Gastrocnemius medialis (tissue), 4 donors: Measurements from ENCODE around the gene LUZP1. TPM values are rescaled to one million over a fixed set of nuclear protein-coding genes. Genes with fewer than 3 reads are reported as not detected.
"Not testable (repeated sequence)": the region's sequence is repeated elsewhere in the genome, so short reads cannot be mapped to it uniquely, and the experiment has no call there.

ENCODE experiments used
- ATAC-seq, 2 donors: fragments of 150-250 bp; one replicate each; pipeline ENCODE4 v1.9.1; 2016
- DNase-seq, 2 donors: peaks; one replicate each; pipeline ENCODE4 v3.0.0-alpha.2; 2019
- H3K27ac ChIP-seq, 4 donors: fragments of 200-600 bp; sonication (generic); 1 replicate in 1 of 4; 2 replicates in 3 of 4; pipeline ENCODE4 v1.5.1; 2016 to 2018; ENCODE audit warnings: mild to moderate bottlenecking in 2 of 4, moderate library complexity in 1 of 4
- H3K27me3 ChIP-seq, 3 donors: fragments of 200-600 bp; sonication (generic) in 2 of 3; 1 replicate in 1 of 3; 2 replicates in 2 of 3; pipeline versions ENCODE4 v1.5.1 to v1.6.0; 2016 to 2019; ENCODE audit warnings: mild to moderate bottlenecking in 1 of 3, moderate library complexity in 1 of 3
- H3K36me3 ChIP-seq, 2 donors: fragments of 200-600 bp; sonication (generic) in 1 of 2; one replicate each; pipeline ENCODE4 v1.5.1; 2017 to 2018
- H3K4me1 ChIP-seq, 2 donors: fragments of 200-600 bp; sonication (generic) in 1 of 2; one replicate each; pipeline ENCODE4 v1.5.1; 2016 to 2017; ENCODE audit warnings: mild to moderate bottlenecking in 2 of 2
- H3K4me3 ChIP-seq, 4 donors: fragments of 200-600 bp; sonication (generic) in 3 of 4; 1 replicate in 1 of 4; 2 replicates in 3 of 4; pipeline ENCODE4 v1.5.1; 2016 to 2019; ENCODE audit warnings: mild to moderate bottlenecking in 2 of 4
- H3K9me3 ChIP-seq, 3 donors: fragments of 200-600 bp; sonication (generic) in 2 of 3; 1 replicate in 1 of 3; 2 replicates in 2 of 3; pipeline ENCODE4 v1.5.1; 2016 to 2019
- CTCF ChIP-seq, 5 experiments: fragments of 450-650 bp in 3 of 5; fragments of 200-600 bp in 2 of 5; sonication (generic) in 2 of 5; IDR thresholded peaks in 4 of 5; conservative IDR thresholded peaks in 1 of 5; 1 replicate in 4 of 5; 2 replicates in 1 of 5; pipeline ENCODE4 v1.5.1; 2016 to 2019; ENCODE audit warnings: antibody characterized with exemption in 5 of 5, mild to moderate bottlenecking in 3 of 5, moderate library complexity in 3 of 5
- POLR2A ChIP-seq, 2 donors: fragments of 450-650 bp; IDR thresholded peaks; one replicate each; pipeline ENCODE4 v1.6.1; 2017; ENCODE audit warnings: antibody characterized with exemption in 2 of 2, mild to moderate bottlenecking in 2 of 2, moderate library complexity in 2 of 2
- in situ Hi-C, 4 donors: fragments of 200-750 bp; cut with MboI; loops; one replicate each; pipeline versions ENCODE4 v1.15.0 to v1.8.0; 2017; ENCODE audit warnings: low sequenced_read_pairs in 4 of 4
- intact Hi-C: fragments of 100-400 bp; cut with DNase I; formaldehyde crosslinking; loops from one replicate; pipeline ENCODE4 v1.15.1; 2023; ENCODE audit warnings: low total_unique reads
- total RNA-seq, 4 donors: library from RNA; depleted of rRNA; stranded (reverse); fragments of >200 nt; gene quantifications; one replicate each; pipeline versions ENCODE4 v1.1.0 to v1.2.3, GENCODE V29; 2016

LUZP1 gene
- total RNA-seq, 4 donors from 2014 or later: 4.1 to 5.4 (median 4.9) TPM

GRCh38 chr1:23191199-23191598 is 22.5 kb upstream of the LUZP1 start:
- Histone ChIP-seq H3K4me1 (no peaks in the 10 kb centered on the region), H3K27ac (no peak overlapping the region), H3K9me3 (no peaks in the 10 kb centered on the region), H3K4me3 (no peak overlapping the region), H3K36me3 (no peaks in the 10 kb centered on the region), H3K27me3 (no peaks in the 10 kb centered on the region)
- DNase-seq (no peak), ATAC-seq (no peak)
- intact Hi-C loops (no loop called here), in situ Hi-C loops (no loop called here)
- no peak for TF ChIP-seq CTCF (IDR thresholded peaks at IDR 0.05 in 4 of 5, conservative IDR thresholded peaks at IDR 0.05 in 1 of 5)
- TF ChIP-seq POLR2A (IDR thresholded peaks at IDR 0.05): no peak

GRCh38 chr1:23188936-23189452 is 20.3 kb upstream of the LUZP1 start:
- H3K27me3 ChIP-seq, H3K4me3 ChIP-seq, DNase-seq, intact Hi-C loops, H3K4me1 ChIP-seq, H3K9me3 ChIP-seq, H3K36me3 ChIP-seq, H3K27ac ChIP-seq, ATAC-seq: not testable (repeated sequence)
- in situ Hi-C loops: loop anchor here (5.0 to 10.0 kb wide), 3 partner anchors 92 to 214 kb away; partner anchors contain the start of gene LACTBL1 (in 3 of the 4)

- intact Hi-C loops (no loop called here), in situ Hi-C loops (loop anchor here (5.0 to 10.0 kb wide), 3 partner anchors 91 to 214 kb away; partner anchors contain the start of gene LACTBL1 (in 3 of the 4))
- TF ChIP-seq POLR2A (IDR thresholded peaks at IDR 0.05): no peak
- TF ChIP-seq CTCF (IDR thresholded peaks at IDR 0.05 in 4 of 5, conservative IDR thresholded peaks at IDR 0.05 in 1 of 5): no peak
- H3K36me3 ChIP-seq: no peaks in the 10 kb centered on the region
- no peak overlapping the region for H3K27ac ChIP-seq
- no peaks in the 10 kb centered on the region for H3K9me3 ChIP-seq
- no peak for ATAC-seq
- no peak for DNase-seq
- H3K4me1 ChIP-seq: peaks cover 0 to 3% of the 10 kb centered on the region in 2 donors
- H3K27me3 ChIP-seq: no peaks in the 10 kb centered on the region
- H3K4me3 ChIP-seq: no peak overlapping the region
Measured at GRCh38 chr1:23188434-23188884, 19.8 kb upstream of the LUZP1 start.

- H3K9me3 ChIP-seq: no peaks in the 10 kb centered on the region
- peaks cover 0 to 3% of the 10 kb centered on the region in 2 donors for H3K4me1 ChIP-seq
- no peaks in the 10 kb centered on the region for H3K36me3 ChIP-seq
- DNase-seq: no peak
- in situ Hi-C loops: loop anchor here (5.0 to 10.0 kb wide), 3 partner anchors 90 to 213 kb away; partner anchors contain the start of gene LACTBL1 (in 3 of the 4)
- no peak overlapping the region for H3K27ac ChIP-seq
- TF ChIP-seq CTCF (IDR thresholded peaks at IDR 0.05 in 4 of 5, conservative IDR thresholded peaks at IDR 0.05 in 1 of 5) (no peak), POLR2A (IDR thresholded peaks at IDR 0.05) (no peak)
- no peak for ATAC-seq
- H3K4me3 ChIP-seq: no peak overlapping the region
- H3K27me3 ChIP-seq: no peaks in the 10 kb centered on the region
- intact Hi-C loops: no loop called here
Measured at GRCh38 chr1:23187637-23188036, 19.0 kb upstream of the LUZP1 start.

- ATAC-seq (no peak), DNase-seq (no peak)
- Histone ChIP-seq H3K27ac (no peak overlapping the region), H3K4me3 (no peak overlapping the region), H3K9me3 (no peaks in the 10 kb centered on the region), H3K4me1 (peaks cover 0 to 3% of the 10 kb centered on the region in 2 donors), H3K27me3 (no peaks in the 10 kb centered on the region), H3K36me3 (no peaks in the 10 kb centered on the region)
- in situ Hi-C loops (loop anchor here (5.0 to 10.0 kb wide), 3 partner anchors 88 to 211 kb away; partner anchors contain the start of gene LACTBL1 (in 3 of the 4)), intact Hi-C loops (loop anchor here (2.0 kb wide), 1 partner anchor 209 kb away; no protein-coding TSS in a partner anchor)
- TF ChIP-seq CTCF (IDR thresholded peaks at IDR 0.05 in 4 of 5, conservative IDR thresholded peaks at IDR 0.05 in 1 of 5) (no peak), POLR2A (IDR thresholded peaks at IDR 0.05) (no peak)
Measured at GRCh38 chr1:23185381-23185780, 16.7 kb upstream of the LUZP1 start.
